Activated effector memory CD4-positive, alpha-beta T cell treated with anti-CD3 and anti-CD28 coated beads, Interleukin-2, amount 50 U/mL, for 16 hours (primary cell): ENCODE measurements around the gene NPHP4.
A peak's percentile ranks its signal among the peaks of the same experiment; 100 is the strongest.
"Not testable (repeated sequence)": the region's sequence is repeated elsewhere in the genome, so short reads cannot be mapped to it uniquely, and the experiment has no call there.

Experiments
- DNase-seq: peaks from one replicate; pipeline ENCODE4 v3.0.0-alpha.2; 2020

NPHP4 gene

GRCh38 chr1:6023346-6023745 is 31.1 kb upstream of the NPHP4 start:
- DNase-seq = no peak

- no peak for DNase-seq
Observed at GRCh38 chr1:6022193-6022592, 30.0 kb upstream of the NPHP4 start.

- no peak for DNase-seq
Observed at GRCh38 chr1:6019166-6019845, 27.1 kb upstream of the NPHP4 start.

- DNase-seq = not testable (repeated sequence)
Observed at GRCh38 chr1:6017654-6018053, 25.4 kb upstream of the NPHP4 start.

- DNase-seq = no peak
Observed at GRCh38 chr1:6016191-6016865, 24.1 kb upstream of the NPHP4 start.

GRCh38 chr1:6014130-6014999 is 22.1 kb upstream of the NPHP4 start:
- no peak for DNase-seq

GRCh38 chr1:6013491-6013890 is 21.3 kb upstream of the NPHP4 start:
- DNase-seq = no peak

GRCh38 chr1:6012529-6013318 is 20.5 kb upstream of the NPHP4 start:
- DNase-seq = no peak

- DNase-seq = no peak
Observed at GRCh38 chr1:6011946-6012258, 19.7 kb upstream of the NPHP4 start.

- no peak for DNase-seq
Observed at GRCh38 chr1:6011161-6011945, 19.1 kb upstream of the NPHP4 start.

GRCh38 chr1:6010554-6010953 is 18.3 kb upstream of the NPHP4 start:
- no peak for DNase-seq

GRCh38 chr1:6009120-6010040 is 17.2 kb upstream of the NPHP4 start:
- DNase-seq = no peak

- DNase-seq = no peak
Observed at GRCh38 chr1:6008696-6009095, 16.5 kb upstream of the NPHP4 start.

GRCh38 chr1:6008084-6008415 is 15.8 kb upstream of the NPHP4 start:
- no peak for DNase-seq

- DNase-seq = peak; percentile 34
Observed at GRCh38 chr1:6007318-6008083, 15.3 kb upstream of the NPHP4 start.

- DNase-seq = peak; percentile 60
Observed at GRCh38 chr1:6006882-6007281, 14.7 kb upstream of the NPHP4 start.

GRCh38 chr1:6005276-6005917 is 13.2 kb upstream of the NPHP4 start:
- peak; percentile 57 for DNase-seq

GRCh38 chr1:6004412-6005123 is 12.3 kb upstream of the NPHP4 start:
- DNase-seq = peak; percentile 24
